ENCODE results near the gene BRIP1.
"Not testable (repeated sequence)": the region's sequence is repeated elsewhere in the genome, so short reads cannot be mapped to it uniquely, and the experiment has no call there.

The BRIP1 gene

GRCh38 chr17:61686113-61686512, 177.2 kb downstream of the BRIP1 start:
- DNase-seq = no peak

DNA sequence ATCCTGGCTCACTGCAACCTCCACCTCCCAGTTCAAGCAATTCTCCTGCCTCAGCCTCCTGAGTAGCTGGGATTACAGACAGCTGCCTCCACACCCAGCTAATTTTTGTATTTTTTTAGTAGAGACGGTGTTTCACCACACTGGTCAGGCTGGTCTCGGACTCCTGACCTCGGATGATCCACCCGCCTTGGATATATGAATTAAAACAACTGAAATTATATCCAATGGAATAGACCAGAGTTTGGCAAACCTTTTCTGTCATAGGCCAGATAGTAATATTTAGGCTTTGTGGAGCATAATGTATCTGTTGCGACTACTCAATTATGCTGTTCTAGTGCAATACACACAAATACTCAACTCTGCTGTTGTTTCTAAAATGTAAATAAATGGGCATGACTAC, 178.5 kb downstream of the BRIP1 start:
- no peak for DNase-seq

- DNase-seq = no peak
Measured at GRCh38 chr17:61684172-61684571, 179.2 kb downstream of the BRIP1 start.

DNA sequence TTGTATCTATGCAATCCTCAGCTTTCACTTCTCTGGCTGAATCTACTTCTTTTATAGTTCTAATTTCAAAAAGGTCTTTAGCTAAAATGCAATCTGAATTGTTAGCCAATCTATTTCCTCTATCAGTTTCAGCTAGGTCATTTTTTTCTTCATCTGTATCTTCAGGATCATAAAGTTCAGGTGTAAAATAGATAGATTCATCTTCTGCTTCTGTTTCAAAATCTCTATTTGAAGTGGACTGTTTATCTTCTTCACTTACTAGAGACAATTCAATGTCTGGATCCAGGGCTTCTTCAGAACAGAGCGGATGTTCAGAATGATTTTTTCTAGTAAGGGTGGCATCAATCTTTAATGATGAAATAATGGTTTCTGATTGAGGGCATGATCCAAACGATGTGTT, 179.9 kb downstream of the BRIP1 start:
- DNase-seq = no peak

DNA sequence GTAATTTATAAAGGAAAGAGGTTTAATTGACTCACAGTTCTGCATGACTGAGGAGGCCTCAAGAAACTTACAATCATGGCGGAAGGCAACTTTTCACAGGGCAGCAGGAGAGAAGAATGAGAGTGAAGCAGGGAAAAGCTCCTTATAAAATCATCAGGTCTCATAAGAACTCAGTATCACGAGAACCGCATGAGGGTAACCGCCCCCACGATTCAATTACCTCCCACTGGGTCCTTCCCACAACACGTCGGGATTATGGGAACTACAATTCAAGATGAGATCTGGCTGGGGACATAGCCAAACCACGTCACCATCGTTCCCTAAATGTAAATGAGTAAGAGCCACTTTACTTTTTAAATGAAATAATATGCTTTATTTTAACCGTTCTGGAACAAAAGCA, 182.4 kb downstream of the BRIP1 start:
- no peak for DNase-seq

GRCh38 chr17:61678339-61678738, 185.0 kb downstream of the BRIP1 start:
- no peak for DNase-seq

DNA sequence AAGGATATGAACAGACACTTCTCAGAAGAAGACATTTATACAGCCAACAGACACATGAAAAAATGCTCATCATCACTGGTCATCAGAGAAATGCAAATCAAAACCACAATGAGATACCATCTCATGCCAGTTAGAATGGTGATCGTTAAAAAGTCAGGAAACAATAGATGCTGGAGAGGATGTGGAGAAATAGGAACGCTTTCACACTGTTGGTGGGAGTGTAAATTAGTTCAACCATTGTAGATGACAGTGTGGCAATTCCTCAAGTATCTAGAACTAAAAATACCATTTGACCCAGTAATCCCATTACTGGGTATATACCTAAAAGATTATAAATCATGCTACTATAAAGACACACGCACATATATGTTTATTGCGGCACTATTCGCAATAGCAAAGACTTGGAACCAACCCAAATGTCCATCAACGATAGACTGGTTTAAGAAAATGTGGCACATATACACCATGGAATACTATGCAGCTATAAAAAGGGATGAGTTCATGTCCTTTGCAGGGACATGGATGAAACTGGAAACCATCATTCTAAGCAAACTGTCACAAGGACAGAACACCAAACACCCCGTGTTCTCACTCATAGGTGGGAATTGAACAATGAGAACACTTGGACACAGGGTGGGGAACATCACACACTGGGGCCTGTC, 186.0 kb downstream of the BRIP1 start:
- not testable (repeated sequence) for DNase-seq

- not testable (repeated sequence) for DNase-seq
Measured at GRCh38 chr17:61676522-61676921, 186.8 kb downstream of the BRIP1 start.

DNA sequence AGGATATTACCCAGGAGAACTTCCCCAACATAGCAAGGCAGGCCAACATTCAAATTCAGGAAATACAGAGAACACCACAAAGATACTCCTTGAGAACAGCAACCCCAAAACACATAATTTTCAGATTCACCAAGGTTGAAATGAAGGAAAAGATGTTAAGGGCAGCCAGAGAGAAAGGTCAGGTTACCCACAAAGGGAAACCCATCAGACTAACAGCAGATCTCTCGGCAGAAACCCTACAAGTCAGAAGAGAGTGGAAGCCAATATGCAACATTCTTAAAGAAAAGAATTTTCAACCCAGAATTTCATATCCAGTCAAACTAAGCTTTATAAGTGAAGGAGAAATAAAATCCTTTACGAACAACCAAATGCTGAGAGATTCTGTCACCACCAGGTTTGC, 188.7 kb downstream of the BRIP1 start:
- DNase-seq = not testable (repeated sequence)

DNA sequence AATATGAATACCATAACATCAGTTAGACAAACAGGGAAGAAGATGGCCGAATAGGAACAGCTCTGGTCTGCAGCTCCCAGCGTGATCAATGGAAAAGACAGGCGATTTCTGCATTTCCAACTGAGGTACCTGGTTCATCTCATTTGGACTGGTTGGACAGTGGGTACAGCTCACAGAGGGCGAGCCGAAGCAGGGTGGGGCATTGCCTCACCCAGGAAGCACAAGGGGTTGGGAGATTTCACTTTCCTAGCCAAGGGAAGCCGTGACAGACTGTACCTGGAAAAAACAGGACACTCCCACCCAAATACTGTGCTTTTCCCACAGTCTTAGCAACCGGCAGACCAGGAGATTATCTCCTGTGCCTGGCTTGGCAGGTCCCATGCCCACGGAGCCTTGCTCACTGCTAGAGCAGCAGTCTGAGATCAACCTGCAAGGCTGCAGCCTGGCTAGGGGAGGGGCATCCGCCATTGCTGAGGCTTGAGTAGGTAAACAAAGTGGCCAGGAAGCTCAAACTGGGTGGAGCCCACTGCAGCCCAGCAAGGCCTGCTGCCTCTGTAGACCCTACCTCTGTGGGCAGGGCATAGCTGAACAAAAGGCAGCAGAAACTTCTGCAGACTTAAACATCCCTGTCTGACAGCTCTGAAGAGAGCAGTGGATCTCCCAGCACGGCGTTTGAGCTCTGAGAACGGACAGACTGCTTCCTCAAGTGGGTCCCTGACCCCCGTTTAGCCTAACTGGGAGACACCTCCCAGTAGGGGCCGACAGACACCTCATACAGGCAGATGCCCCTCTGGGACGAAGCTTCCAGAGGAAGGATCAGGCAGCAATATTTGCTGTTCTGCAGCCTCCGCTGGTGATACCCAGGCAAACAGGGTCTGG, 190.1 kb downstream of the BRIP1 start:
- DNase-seq = not testable (repeated sequence)

DNA sequence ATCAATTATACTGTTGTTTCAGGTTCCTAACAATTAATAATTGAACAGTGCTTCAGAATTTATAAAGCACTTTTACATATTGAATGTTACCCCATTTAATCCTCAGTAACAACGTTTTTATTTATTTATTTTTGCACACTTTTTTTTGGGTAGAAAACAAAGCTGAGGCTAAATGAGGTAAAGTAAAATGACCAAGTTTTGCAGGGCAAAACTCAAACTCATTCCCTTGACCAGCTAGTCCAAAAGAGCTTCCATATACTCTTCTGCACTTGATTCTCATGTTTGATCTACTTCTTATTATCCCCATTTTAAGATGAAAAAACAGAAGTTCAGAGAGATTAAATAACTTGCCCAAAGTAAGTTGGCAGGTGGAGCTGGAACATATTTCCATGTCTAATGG, 191.2 kb downstream of the BRIP1 start:
- DNase-seq = no peak

DNA sequence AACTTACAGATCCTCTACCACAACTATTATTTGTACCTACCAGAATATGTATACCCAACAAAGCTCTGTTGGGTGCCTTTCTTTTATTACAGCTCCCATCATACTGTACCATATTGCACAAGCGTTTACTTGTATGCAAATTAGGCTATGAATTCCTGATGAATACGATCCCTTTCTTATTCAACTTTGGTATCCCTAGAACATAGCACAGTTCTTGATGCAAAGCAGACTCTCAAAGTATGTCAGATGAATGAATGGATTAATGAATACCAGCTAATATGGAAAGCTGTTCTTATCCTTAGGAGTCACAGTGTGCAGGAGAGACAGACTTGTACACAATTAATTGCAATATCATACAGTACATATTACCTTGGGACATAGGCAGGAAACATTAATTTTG, 192.6 kb downstream of the BRIP1 start:
- DNase-seq = no peak

DNA sequence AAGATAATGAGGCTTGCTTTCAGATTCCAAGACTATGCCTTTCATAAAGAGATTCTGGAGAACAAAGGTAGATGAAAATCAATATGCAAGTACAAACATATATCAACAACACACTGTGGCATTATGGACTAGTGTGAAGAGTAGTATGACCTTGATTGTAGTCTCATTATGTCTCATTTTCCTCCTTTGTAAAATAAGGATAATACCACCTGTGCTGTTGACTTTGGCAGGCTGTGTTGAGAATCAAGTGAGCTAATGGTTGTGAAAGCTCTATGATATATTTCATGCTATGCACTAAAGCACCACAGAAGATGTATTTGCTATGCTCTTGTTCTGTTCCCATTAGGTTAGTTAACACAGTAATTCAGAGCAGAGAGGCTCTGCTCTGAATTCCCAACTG, 193.8 kb downstream of the BRIP1 start:
- no peak for DNase-seq

- no peak for DNase-seq
Measured at GRCh38 chr17:61668486-61668885, 194.8 kb downstream of the BRIP1 start.

GRCh38 chr17:61666406-61667088, 196.8 kb downstream of the BRIP1 start:
- DNase-seq = not testable (repeated sequence)

- no peak for DNase-seq
Measured at GRCh38 chr17:61663310-61663709, 200.0 kb downstream of the BRIP1 start.

DNA sequence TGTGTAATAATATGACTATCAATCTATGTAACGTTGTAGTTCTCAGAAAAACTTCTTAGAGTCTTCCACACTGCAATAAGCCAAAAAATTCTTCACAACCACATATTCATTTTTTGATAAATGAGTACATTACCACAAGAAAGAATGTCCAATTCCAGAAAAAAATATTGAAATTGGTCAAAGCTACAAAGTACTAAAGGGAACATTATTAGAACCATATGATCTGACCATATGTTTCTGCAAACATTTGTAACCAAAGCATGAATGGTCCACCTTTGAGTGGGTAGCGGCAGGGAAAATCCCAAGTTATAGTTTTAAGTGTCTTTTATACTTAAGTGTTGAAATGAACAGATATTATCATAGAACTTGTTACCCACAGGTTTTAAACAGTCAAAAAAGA, 200.6 kb downstream of the BRIP1 start:
- no peak for DNase-seq

DNA sequence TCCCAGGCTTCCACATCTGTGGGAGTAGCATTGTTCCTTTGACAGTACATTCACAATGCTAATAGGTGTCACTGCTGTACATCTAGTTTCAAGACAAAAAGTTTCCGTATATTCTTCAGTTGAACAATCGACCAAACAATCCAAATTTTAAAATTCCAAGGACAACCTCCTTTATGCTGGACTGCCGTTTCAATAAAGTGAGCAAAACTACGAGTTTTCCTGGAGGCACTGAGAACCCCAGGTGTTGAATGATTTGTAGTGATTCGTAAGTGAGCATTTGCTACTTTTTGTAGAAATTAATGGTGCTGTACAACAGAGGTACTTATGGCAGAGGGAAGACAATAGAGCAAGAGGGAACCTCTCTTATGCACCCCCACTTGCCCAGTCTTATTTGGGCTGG, 201.1 kb downstream of the BRIP1 start:
- no peak for DNase-seq

GRCh38 chr17:61660746-61661485, 202.4 kb downstream of the BRIP1 start:
- DNase-seq = no peak

DNA sequence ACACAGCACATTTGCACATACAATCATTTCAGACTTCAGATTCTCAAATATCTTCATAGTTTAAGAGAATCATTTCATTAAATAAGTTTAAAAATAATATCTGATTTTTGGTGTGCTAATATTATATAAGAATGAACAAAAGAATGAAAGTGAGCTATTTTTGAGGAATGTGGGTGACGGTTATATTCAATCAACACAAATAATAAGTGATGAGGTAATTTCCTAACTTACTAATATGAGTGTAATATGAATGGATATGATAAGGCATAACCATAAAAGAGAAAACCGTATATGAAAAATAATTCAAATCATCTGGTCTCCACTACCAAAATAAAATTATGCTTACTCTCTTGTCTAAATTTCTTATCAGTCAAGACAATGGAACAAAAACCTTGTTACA, 203.9 kb downstream of the BRIP1 start:
- DNase-seq = no peak

DNA sequence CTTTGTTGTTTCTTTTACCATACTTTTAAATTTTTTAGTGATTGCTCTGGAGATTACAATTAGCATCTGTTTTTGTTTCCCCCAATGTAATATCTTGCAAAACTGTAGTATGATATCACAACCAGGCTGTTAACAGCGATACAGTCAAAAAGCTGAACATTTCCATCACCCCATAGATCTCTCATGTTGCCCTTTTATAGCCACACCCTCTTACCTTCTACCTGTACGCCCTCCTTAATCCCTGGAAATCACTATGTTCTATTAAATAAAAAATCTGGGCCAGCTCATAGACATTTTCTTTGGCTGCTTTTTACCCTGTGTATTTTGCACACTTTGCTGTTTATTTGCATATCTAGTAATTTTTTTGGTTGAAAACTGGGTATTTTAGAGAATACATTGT, 205.1 kb downstream of the BRIP1 start:
- DNase-seq = no peak

DNA sequence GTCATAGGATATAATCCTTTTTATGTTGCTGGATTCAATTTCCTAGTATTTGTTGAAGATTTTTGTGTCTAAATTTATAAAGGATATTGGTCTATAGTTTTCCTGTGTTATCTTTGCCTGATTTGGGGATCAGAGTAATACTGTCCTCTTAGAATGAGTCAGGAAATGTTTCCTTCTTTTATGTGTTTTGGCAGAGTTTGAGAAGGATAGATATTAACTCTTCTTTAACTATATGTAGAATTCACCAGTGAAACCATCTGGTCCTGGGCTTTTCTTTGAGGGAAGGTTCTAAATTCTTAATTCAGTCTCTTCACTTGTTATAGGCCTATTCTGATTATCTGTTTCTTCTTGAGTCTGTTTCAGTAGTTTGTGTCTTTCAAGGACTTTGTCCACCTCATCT, 206.0 kb downstream of the BRIP1 start:
- DNase-seq = no peak

DNA sequence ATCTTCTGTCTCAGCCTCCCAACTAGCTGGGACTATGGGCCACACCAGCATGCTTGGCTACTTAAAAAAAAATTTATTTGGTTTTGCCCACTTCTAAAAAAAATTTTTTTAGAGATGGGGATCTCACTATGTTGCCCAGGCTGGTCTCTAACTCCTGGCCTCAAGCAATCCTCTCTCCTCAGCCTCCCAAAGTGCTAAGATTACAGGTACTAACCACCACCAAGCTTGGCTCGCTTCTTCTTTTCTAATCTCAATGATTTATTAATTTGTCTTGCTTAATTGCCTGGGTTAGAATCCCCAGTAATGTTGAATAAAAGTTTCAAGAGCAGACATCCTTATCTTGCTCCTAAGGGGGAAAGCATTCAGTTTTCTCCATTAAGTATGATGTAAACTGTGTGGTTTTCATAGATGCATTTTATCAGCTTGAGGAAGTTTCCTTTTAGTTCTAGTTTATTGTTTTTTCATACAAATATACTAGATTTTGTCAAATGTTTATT, 206.6 kb downstream of the BRIP1 start:
- DNase-seq = no peak

Data from GOT3 (cell line).